Superior temporal gyrus (tissue), 1 donor: ENCODE data around the gene ALG12.

Source experiments
- DNase-seq: peaks from one replicate; pipeline ENCODE4 v3.0.0-alpha.2; 2016; ENCODE audit errors: extremely low spot score

Gene ALG12

DNA sequence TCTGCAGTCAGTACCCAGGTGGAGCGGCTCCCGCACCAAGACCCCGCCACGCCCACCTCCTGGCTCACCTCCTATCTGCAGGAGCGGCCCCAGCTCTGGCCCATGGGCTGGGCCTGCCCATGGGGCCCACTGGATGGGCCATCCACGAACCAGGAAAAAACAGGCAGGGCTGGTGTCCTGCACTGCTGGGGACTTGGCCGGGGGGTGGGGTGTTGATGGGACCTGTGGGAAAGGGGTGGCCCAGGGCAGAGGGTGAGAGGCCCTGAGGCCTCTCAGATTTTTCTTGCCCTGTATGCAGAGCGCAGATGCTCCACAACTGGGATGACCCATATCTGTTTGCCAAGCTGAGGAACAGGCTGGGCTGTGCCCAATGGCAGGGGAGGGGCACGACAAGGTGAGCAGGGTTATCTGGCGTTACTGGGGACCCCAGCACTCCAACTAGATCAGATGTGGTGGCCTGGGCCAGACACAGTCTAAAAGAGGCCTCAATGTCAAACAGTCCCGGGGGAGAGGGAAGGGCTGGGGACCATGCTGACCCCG is 39.7 kb upstream of the ALG12 start:
- DNase-seq = no peak

DNA sequence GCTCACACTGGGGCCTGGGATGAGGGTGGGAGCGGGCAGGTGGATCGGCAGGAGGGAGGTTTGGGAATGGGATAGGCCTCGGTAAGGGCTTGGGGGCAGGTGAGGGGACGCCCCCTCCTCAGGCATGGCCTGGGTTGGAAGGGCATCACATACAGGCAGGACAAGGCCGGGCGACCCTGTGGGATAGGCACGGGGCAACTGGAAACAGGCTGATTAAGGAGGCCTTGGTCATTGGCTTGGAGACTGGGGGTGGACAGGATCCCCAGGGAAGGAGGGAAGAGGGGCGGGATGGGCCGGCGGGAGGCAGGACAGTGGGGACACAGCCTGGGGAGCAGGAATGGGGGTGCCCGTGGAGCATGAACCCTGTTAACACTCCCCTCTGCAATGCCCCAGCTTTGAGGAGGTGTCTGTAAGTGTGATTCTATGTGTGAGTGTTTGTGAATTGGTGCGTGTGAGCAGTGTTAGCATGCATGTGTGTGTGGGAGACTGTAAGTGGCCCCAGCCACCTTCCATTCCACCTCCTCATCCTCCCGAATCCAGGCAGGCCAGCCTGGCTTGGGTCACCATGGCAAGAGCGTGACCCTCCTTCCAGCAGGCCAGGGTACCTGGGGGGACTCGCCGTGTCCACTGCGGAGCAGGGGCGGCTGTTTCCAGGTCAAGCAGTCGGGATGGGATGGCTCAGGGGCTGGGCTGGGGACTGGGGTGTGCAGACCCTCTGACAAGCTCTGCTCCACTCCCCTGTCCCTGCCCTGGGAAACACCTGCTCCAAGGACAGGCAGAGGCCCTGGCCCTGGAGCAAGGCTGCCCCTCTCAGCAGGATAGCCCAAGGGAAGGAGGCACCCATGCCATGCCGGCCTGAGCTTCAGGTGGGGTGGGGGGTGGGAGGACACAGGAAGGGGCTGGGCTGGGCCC is 38.9 kb upstream of the ALG12 start:
- no peak for DNase-seq

DNA sequence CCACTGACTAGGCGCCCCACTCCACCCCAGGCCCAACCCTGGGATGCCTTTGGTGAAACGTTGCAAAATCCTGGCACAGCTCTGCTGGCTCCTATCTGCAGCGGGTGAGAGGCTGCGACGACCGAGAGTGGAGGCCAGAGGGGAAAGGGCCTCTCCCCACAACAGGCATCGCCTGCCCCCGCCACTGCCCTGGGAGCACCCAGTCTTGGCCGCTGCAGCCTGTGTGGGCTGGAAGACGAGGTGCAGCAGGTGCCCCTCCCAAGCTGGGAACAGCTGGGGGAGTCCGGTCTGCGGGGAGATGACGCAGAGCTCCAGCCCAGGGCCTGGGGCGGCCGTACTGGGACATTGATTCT is 38.2 kb upstream of the ALG12 start:
- no peak for DNase-seq

DNA sequence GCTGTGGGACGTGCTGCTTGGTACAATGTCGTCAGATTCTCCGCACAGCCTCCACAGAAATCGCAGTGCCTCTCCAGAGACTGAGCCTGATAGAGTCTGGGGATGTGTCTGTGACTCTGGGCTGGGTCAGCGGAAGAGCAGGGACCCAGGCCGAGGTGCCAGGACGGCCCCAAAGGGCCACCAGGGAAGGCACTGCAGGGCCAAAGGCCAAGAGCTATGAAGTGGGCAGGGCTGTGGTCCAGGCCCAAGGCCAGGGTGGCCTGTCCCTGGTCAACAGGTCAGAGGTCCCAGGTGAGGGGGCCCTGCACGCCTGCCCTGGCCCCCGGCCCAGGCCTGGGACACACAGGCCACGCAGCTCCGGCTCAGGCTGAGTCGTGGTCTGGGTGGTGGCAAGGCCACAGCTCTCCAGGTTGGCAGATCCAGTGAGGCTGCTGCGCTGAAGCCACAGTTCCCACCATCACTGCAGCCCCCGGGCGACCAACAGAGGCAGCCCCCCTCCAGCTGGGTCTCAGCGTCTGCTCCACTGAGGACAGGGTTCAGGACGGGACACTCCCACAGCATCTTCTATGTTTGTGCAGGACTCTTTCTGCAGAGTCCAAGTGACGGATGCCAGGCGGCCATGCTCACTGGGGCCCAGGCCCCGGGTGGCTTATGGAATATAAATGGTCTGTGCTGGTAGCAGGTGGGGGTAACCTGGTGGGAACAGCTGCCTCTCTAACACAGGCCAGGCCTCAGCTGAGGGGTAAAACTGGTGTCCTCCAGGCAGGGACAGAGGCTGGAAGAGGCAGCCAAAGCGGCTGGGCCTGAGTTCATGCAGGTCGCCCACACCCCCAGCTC is 37.6 kb upstream of the ALG12 start:
- no peak for DNase-seq

DNA sequence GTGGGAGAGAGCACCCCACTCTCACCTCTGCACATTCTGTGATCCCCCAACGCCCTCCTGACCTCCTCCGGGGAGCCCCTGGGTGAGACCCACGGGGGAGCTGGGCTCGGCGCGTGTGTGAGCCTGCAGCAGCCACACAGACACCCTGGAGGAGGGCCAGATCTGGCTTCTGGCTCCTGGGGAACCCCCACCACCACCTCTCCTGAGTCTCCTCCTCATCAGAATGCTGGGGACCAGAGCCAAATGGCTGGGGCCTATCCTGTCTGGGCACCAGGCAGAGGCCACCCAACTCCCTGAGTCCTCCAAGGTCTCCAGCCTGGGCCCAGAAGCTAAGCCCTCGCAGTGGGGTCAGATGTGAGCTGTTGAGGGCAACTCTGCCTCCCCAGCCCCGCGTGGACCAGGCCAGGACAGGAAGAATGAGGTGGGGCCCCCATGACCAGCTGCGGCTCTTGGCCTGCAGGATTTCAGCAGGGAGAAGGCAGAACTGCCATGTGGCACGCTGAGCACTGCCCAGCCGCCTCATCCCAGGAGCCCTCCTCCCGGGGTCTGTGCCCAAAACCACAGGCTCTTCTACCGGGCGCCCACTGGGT is 36.8 kb upstream of the ALG12 start:
- no peak for DNase-seq

DNA sequence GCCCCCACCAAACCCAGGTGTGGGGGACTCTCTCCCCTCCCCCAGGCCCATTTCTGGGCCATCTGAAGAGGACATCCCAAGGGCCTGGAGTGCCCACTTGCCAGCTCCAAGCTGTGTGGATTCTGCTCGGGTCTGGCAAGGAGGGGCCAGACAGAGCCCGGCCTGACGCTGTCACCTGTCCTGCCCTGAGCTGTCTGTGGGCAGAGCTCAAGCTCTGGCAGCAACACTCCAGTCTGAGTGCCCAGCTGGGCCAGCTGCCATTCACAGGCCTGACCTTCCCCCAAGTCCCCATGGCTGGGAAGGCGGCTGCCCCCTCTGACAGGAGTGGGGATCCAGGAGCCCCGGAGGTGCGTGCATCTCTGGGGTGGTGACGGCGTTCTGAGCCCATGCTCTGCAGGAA is 36.1 kb upstream of the ALG12 start:
- DNase-seq = no peak

DNA sequence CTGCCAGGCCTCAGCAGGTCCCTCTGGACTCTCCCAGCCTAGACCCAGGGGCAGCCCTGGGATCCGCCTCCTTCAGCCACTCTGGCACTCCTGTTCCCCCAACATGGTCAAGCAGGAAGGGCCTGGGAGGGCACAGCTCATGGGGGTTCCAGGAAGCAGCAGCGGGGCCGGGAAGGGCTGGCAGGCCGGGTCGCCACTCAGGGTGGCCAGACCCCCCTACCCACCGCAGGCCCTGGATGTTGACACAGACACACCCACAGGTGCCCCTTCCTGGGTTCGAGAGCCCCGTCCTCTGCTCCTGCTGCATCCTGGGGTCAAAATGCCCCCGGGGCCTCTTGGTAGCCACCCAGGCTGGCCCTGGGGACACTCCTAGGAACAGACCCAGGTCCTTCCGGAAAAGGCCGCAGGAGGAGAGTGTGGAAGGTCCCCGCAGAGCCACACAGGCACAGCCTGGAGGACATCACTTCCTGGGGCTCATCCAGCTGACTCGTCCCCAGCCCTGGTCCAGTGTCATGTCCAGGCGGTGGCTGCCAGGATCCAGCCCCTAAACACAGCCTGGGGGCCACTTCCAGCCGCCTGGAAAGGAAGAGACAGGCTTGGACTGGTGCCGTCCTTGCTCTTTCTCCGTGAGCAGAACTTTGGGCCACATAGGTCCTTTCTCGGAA is 35.6 kb upstream of the ALG12 start:
- no peak for DNase-seq

DNA sequence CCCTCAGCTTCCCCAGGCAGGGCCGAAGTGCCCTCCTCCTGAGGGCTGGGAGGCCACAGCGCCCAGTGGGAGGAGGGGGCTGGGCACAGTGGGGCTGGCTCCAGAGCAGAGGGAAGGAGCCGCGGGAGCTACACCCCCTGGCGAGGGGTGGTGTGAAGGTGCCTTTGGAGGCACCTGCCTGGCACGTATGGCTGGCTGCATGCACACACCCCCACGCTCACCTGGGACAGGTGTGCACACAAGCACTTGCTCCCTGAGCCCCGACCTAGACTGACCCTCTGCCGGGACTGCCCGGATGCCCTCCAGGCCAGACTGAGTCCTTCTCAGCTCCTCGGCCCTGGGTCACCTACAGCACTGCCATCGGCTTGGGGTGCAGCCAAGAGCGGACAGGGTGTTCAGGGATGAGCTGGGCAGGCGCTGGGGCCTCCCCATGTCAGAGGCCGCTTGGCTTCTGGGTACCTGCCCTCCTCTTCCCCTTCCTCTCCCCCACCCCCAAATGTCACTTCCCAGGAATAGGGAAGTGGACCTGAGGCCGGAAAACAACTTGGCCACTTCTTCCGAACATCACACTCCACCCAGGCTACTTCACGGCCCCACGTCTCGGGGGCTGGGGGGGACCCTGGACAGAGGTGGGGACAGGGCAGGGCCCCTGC is 34.9 kb upstream of the ALG12 start:
- no peak for DNase-seq

DNA sequence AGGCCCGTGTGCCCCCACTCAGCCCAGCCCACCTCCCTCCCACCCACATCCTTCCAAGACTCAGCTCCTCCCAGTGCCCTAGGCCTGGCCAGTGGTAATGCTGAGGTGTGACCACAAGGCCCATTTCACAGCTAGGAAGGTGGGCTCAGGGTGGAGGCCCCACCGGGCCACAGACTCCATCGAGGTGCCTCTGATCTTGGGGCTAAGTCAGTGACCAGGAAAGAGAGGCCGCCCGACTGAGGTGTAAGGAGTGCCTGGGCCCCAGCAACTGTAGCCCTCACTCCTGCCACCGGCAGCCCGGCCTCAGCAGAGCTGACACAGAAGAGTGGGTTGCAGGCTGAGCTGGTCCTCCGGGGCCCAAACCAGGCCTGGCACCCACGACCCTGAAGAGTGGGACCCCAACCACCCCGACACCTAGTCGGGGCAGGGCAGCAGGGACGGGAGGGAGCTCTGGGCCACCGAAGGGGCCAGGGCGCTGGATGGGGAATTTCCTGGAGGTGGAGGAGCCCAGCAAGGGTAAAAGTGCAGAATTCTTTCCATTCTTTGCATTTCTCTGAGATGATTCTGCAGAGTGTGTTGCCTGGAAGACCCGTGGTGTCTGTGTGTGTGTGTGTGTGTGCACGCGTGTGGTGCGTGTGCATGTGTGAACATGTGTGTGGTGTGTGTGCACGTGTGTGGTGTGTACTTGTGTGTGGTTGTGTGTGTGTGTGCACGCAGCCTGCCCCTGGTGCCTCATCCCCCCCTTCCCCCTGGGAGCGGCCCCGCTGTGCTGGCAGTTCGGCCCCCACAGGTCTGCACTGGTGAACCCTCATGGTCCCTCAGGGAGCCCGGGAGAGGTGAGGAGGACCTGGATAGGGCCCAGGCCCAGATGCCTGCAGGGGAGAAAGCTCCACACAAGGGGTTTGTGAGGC is 34.0 kb upstream of the ALG12 start:
- DNase-seq = no peak

DNA sequence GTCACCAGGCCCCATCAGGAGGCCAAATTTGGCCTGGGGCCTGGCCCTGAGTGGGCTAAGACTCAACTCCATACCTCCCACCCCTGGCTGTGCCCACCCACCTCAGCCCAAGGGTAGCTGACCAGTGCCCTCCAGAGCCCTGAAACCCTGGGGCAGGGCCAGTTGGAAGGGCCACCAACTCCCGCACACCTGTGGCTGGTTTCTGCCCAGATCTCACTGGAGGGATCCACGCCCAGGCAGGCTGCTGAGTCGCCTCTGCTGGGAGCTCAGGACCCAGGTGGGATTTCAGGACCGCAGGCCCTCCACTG is 33.4 kb upstream of the ALG12 start:
- DNase-seq = no peak

DNA sequence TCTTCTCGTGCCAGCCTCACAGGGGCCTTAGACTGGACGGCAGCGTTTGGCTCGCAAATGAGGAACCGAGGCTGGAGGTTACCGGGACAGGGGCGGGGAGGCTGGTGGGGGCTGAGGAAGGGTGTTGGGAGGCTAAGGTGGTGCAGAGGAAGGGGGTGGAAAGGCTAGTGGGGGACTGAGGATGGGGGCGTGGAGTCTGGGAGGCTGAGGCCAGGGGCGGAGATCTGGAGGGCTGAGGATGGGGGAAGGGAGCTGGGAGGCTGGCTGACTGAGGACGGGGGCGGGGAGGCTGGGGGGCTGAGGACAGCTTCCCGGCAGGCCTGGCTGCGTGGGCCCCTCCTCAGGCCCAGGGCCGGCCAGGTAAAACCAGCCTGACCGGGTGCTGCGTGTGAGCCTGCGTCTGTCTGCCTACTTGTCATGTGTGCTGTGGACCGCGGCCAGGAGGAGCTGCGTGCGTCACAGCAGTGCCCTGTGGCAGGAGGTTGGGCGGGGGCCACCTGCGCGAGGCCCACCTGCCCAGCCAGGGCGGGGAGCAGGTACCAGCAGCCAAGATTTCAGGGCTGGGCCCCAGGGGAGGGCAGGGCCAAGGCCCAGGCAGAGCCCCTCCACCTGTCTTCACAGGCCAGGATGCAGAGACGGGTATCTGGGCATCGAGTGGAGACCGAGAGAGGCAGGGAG is 32.9 kb upstream of the ALG12 start:
- DNase-seq = no peak

DNA sequence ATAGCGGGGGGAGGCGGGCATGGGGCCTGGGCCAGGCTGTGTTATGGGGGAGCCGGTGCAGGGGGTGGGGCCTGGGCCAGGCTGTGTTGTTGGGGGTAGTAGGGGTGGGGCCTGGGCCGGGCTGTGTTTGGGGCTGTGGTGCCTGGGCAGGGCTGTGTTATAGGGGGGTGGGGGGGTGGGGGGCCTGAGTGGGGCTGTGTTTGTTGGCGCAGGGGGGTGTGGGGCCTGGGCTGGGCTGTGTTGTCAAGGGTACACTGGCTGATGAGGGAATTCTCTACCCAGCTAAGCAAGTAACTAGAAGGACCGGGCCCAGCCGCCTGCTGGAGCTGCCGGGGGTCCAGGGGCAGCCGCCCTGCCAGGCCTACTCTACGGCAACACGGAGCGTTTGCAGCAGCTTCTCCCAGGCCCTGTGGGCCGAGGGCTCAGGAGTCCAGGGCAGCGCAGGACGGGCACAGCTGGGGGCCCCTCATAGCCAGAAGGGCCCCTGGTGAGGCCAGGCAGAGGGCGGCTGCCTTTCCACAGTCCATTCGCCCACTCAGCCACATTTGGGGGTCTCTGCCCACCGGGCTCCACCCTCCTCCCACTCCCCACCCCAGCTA is 32.3 kb upstream of the ALG12 start:
- no peak for DNase-seq

DNA sequence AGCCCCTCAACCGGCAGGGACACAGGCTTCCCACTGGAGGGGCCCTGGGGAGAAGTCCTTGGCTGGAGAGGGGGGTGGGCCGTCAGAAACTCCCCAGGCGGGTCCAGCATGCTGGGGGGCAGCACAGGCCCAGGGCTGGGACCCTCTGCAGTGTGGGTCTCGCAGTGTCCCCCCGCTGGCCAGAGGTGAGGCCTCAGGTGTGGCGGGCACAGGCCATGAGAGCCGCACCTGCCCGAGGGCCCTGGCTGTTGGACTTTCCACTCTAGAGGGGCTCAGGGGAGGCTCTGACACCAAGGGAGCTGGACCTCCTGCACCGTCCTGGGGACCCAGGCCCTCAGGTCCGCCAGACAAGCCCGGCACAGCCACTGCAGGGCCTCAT is 31.7 kb upstream of the ALG12 start:
- no peak for DNase-seq

DNA sequence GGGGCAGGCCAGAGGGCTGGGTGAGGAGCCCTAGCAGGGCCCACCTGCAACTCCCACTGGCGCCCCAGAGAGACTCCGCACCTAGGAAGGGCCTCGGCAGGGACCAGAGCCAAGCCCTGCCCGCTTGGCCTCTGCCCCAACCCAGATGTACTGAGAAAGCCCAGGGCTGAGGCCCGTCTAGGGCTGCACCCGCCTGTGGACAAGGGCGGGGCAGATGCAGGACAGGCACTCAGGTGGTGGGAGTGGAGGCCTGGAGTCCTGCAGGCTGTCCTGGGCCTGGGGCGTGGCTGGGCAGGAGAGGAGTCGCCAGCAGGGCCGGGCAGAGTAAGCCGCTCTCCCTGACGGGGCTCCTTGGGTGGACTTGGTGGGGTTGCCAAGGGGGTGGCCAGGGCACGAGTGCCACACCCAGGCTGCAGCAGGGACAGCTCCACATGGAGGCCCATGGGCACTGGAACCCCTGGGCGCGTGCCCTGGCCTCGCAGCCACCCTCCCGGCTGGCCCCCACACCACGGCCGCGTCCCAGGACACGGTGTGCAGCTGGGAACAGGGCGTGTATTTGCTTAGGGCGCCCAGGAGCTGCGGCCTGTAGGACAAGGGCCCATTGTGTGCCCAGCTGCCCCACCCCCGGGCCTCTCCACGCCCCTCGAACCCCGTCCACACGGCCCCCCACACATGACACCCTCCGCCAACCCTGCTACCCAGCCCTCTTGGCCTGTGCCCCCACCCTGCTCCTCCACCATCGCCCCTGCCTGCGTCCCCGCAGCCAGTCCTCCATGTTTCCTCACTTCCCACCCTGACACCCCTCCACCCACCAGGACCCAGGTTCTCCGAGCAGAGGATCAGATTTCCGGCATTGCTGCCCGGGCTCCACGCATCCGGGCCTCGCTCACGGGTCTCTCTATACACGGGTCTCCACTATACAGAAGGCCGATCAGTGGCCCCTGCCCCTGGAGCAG is 31.0 kb upstream of the ALG12 start:
- no peak for DNase-seq

DNA sequence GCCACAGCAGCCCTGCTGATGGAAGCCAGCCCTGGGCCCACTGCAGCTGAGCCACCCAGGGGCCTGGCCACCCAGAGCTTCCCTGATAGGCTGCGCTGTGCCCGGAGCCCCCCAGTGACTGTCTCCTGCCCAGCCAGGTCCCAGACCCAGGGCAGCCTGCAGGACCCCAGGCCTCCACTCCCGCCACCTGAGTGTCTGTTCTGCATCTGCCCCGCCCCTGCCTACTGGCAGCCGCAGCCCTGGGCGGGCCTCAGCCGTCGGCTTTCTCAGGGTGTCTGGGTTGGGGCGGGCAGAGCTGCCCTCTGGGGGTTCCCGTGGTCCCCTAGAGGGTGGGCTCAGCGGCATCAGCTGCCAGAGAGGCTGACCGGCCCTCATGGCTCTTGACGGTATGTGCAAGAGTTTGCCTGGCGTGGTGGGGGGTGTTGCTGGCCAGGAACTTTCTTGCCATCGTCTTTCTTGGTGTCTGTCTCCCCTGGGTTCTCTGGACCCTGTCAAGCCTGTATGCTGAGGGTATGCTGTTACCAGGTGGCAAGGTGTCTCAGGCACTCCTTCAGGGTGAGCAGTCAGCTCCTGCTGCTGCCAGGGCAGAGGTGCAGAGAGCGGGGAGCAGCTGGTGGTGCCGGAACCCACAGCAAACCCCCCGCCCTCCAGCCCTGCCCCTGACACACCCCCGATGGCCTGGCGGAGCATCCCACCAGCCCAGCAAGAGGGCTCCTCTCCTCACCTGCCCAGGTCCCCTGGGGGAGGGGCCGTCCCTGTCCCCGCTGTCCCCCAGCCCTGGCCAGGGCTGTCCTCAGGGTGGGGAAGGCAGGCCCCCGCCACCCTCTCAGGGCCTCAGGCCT is 30.1 kb upstream of the ALG12 start:
- DNase-seq = no peak

DNA sequence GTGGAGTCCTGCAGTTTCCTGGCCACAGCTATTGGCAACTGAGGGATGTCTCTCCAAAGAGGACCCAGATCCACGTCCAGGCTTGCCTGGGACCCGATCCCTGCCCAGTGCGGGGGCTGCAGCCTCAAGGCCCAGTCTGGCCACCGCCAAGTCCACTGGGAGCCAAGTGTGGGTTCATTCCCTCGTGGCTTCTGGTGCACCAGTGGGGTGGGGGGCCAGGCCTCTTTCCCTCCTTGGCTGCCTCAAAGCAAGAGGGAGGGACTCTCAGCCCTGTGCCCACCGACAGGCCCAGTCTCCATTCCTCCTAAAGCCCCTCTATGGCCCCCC is 29.0 kb upstream of the ALG12 start:
- no peak for DNase-seq

DNA sequence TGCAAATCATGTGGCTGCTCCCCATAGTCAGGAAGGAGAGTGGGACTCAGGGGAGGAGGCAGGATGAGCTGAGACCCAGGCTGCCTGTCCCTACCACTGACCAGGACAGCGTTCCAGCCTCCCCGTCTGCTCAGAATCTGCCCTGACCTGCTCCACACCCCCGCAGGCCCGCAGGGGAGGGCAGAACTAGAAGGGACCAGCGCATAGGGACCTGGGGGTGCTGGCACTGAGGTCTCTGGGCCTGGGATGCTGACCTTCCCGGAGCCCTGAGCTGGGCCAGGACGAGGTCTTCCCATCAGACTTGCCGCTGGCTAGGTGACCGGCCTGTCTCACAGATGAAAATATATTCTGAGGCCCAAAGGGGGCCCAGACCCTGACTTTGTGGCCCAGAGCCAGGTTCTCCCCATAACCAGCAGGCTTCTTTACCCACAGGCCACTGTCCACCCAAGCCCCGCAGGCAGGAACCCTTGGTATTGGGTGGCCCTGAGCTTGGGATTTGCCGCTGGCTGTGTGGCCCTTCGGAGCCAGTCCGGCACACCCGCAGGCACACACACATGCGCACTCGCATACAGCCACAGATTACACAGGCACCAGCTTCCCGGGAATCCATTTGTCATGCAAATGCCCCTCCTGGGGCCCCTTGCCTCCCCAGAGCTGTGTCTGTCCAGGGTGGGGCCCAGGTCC is 28.5 kb upstream of the ALG12 start:
- DNase-seq = no peak
